Effector CD8-positive, alpha-beta T cell (primary cell): ENCODE data around the gene LMCD1.

Experiments
- DNase-seq: peaks from one replicate; lab custom pipeline; 2025; lab: John Stamatoyannopoulos, UW

Gene LMCD1

DNA sequence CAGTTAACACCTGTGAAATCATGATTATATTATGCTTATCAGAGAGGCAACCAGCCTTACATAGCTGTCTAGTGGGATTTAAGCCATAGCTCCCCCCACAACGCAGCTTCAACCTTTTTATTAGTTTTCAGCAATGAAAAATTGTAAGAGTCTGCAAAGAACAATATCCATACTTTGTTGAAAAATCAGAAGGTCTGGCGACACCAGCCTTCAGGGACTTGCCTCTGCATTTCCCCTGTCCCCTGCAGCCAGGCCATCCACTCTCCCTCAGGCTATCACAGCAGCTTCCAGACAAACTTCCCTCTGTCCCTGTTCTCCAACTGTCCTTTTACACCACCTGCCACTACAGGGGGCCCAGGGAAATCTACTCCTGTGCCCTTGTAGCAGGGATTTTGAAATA, 83.0 kb downstream of the LMCD1 start:
- no peak for DNase-seq

DNA sequence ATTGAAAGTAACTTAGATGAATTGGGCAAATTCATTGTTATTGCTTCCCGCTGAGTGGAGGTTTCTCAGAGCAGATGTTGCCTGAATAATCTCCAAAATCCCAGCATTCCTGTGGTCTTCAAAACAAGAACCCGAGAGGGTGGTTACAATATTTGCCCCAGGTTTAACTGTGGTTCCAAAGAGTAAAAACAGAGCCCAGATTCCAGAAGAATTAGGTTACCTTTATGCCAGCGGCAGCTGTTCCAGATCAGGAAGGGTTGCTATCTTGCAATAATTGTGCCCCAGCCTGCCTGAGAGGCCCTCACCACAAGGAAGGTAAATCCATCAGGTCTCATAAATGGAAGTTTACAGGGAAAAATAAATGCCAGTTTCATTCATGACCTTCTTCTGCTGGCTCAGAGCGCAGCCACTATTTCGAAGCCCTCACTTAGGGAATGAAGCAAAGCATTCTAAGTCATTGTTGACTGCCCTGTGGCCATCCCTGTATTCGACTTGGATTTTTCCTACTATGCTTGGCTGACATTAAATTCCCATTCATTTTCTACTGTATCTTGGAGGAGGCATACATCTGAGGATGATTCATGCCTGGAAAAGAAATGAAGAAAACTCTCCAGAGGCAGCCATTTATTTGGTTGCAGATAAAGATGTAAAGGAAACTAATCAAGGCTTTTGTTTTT, 88.4 kb downstream of the LMCD1 start:
- DNase-seq, result no peak

DNA sequence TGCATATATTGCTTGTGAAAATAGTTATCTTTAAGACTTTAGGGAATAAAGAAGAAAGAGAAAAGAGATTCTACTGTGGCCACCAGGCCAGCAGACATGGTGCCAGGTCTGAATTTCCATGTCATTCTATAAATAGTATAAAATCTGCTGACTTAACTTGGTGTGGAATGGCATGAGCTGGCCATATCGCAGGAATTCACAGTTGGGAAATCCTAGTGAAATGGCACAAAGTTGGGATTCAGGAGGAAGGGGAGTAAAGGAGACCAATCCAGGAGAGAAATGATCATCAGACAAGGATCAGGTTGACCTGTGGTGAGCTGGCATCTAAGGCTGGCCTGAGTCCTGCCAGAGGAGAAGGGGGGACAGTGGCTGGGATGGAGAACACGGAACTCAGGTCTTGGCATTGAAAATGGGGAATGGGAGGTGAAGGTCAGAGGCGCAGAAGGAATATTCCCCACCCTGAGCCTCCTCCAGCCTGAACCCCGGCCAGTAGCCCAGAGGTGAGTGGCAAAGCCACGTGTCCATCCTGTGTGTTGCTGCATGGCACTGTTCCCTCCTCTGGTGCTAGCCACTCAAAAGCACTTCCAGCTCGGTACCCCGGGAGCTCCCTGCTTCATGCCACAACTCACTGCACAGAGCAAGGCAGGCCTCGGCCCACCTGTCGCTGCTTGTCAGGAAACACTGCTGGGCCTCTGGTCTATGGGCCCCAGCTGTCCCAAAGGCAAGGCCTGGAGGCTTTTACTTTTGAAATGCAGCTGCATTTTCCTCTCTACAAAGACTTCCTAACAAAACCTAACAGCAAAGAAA, 91.6 kb downstream of the LMCD1 start:
- DNase-seq, result no peak

DNA sequence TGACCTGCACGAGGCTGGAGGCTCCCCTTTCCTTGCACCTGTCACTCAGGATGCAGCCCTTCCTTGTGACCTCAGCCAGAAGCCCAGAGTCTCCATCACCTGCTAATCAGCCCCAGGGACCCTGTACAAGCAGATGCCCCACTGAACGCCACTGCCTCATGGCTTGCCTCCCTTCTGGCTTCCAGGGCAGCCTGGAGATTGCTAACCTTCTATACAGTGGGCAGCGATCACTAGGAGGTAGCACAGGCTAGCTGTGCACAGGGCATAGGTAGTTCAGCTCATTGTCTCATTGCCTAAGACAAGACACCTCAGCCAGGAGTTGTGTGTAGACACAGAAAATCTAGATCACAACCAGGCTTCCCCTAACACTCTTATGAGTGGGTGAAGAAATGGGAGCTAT, 93.6 kb downstream of the LMCD1 start:
- no peak for DNase-seq

DNA sequence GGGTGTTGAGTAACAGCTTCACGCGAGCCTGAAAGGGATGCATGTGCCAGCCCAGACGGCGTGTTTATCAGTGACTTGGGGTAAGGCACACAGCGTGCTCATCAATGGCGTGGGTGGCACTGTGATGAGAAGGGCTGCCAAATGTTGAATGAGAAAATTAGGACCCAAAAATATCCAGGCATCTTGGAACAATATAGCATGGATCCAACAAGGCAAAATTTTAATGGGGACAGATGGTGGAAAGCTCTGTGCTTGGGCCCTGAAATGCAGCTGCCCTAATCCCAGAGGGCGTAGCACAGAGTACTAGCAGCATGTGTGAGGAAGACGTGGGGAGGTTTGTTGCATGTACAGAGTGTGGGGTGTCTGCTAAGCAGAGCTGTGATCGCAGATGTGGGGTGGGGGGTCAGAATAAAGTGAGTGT, 94.1 kb downstream of the LMCD1 start:
- DNase-seq, result no peak

DNA sequence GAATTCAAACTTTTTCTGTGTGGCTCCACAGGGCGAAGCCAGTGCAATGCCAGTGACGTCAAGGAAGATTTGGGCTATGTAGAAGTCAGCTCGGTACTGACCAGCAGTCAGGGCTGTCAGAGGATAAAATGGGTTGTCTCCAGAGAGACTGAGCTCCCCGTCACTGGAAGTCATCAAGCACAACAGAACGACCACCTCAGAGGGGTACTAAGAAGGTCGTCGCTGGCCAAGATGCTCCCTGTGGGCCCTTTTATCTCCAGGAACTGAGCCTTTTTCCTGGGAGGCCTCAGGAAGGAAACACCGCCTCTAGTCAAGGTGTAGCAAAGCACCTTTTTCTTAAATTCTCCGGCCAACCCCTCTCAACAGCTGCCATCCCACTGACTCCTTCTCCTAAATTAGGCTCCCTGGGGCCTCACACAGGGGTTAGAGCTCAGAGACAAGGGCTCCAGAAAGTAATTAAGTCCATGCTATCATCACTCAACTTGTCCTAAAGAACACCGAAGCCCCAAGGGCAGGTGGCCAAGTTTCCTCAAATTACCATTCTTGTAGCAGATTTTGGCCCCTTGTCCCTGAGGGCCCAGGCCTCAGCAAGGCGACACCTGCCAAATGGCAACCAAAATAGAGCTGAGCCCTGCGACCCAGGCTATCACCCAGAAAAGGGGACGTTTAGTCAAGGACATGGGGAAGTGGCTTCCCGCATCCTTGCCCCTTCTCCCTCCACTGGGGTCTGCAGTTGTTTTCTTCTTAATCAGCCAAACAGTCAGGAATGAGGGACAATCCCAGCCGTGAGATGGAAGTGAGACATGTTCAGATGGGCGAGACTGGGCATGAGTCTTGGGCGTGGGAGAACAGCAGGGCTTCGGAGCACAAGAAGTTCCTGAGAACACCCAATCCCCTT, 94.9 kb downstream of the LMCD1 start:
- DNase-seq, result no peak

DNA sequence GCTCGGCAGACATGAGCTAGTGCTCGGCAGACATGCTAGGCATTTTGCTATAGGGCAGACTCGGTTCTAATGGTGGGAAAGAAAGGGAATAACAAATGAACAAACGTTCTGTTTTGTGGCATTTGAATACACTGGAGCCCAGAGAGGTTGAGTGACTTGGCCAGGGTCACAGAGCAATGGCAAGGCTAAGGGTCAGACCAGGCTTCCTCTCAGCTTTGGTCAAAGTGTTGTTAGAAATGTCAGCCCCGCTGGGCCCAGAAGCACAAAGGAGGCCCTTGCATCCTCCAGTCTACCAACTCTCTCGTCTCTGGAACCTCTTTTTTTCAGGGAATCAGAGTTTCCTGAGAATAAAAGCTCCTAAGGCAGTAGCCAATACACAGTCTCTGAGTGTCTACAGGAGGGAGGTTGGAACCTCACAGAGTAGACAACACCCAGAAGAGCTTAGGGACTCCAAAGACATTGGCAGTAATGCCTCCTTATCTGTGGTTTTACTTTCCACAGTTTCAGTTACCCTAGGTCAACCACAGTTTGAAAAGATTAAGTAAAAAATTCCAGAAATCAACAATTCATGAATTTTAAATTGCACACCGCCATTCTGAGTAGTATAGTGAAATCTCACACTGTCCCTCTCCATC, 95.7 kb downstream of the LMCD1 start:
- no peak for DNase-seq

DNA sequence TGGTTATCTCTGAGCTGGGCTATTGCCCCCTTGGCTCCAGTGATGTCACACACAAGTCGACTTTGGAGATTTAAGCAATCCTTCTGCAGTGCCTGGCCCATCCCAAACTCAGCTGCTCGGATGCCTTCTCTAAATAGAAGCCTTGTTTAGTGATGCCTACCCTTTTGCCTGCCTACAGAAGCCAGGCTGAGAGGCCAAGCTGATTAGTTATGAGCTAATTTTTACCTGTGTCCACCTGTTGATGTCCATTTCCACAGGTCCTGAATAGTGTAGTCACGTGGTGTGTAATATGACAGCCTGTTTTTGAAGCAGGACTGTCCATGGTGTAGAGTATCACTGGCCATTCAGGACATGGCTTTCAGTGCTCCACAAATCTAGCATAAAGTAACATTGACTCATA, 97.5 kb downstream of the LMCD1 start:
- no peak for DNase-seq

DNA sequence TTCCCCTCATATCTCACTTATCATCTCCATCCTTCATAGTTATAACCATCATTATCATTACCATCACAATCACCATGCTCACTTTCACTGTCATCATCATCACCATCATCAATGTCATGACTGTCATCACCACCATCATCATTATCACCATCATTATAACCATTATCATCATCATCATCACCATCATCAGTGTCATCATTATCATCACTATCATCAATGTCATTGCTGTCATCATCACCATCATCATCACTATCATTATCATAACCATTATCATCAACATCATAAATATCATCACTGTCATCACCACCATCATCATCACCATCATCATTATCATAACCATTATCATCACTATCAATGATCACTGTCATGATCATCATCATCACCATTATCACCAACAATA, 98.8 kb downstream of the LMCD1 start:
- no peak for DNase-seq

DNA sequence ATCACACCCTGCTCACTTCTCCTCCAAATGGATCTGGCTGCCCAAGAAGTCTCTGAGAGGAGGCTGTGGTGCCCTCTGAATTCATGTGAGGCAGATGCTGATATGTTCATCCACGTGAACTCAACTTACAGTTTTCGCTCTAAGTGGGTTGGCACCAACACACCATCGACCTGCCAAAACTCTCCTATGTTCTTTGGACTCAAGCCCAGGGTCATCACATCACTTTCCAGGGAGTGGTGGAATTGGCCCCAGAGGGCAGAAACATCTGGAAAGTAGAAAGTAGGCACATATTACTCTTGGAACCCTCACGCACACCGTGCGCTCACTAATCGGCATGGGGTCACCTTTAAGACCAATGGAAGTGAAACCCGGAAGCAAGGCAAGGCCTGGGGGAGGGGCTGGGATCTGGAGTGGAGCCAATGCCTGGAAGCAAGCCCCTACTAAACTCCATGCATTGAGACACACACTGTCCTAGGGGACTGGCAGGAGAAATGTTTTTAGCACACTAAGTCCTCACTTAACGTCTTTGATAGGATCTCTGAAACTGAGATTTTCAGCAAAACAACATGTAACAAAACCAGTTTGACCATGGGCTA, 101.6 kb downstream of the LMCD1 start:
- DNase-seq, result no peak

DNA sequence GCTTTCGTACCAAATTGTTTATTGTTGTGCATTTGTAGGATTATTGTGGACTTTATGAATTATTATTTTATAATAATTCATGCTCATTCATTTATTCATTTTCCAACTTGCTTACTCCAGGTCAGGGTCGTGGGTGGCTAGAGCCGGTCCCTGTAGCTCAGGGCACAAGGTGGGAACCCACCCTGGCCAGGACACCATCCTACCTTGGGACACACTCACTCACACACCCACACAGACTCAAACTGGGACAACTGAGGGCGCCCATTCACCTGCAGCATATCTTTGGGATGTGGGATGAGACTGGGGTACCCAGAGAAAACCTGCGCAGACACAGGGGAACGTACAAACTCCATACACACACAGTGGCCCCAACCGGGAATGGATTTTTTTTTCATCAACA, 102.4 kb downstream of the LMCD1 start:
- no peak for DNase-seq

DNA sequence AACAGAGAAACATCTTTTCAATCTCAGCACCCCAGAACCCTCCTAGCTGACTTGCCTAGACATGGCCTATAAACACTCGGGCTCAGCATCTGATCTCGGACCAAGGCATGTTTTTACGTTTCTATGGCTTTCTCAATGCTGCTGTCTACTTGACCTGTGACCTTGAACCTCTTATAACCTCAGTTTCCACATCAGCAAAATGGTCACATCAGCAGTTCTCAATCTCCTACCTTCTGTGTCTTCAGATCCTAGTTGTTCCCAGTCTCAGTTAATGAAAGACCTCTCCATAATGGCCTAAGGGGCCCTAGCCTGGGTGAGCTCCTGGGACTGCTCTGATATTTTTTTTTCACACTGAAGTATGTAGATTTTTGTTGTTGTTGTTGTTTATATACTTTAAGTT, 103.4 kb downstream of the LMCD1 start:
- no peak for DNase-seq

DNA sequence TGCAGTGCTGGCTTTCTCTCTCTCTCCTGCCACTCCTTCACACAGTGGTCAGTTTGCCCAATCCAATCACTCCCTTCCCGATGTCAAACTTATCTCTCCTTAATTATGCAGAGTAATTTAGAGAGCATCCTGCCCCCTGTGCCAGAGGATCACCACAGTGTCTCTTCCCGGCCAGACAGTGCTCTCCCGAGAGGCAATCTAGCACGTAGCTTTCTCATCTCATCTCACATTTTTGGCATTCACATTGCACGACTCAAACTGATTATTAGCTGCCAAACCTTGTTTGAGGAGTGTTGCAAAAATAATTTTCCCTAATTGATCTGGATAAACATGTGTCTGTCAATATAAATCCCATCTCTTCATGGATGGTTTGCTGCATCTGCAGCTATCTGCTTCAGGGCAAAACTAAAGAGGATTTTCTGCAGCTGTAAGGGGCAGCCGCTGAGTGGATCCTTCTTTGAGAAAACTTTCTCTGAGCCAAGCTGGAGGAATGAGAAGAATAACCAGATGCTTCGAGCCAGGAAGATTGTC, 105.1 kb downstream of the LMCD1 start:
- DNase-seq, result no peak

DNA sequence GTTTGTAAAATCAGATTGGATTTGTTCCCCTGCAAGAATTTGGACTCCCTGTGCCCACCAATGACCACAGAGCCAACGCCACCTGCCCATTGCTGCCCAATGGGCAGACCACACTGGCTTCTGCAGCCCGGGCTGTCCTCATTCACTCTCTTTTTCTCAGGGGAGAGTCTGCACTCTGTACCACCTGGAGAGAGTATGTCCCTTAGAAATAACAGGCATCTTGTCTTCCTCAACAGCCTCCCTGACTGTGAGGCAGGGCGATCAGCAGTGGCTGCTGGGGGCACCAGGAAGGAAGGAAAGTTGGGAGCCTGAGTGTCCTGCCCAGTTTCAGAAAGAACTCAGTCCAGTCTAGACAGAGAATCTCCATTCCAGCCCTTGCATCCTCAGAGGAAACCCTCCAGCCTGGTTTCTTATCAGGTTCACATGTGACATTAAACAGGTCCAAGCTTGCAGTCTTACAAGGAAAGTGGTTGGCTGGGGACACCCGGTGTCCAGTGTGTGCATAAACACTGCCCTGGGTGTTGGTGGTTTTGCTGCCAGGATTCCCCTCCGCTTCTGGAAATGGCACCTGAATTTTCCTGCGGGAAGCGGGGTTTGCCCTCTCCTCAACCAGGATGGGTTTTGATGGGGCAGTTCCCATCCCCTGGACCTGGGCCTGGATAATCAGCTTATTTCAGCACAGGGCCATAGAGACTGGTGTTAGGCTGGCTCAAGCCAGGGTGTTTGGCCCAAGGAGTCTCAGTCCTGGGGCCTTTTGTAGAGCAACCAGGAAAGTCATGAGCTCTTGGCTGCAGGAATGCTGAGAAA, 105.8 kb downstream of the LMCD1 start:
- DNase-seq, result no peak

DNA sequence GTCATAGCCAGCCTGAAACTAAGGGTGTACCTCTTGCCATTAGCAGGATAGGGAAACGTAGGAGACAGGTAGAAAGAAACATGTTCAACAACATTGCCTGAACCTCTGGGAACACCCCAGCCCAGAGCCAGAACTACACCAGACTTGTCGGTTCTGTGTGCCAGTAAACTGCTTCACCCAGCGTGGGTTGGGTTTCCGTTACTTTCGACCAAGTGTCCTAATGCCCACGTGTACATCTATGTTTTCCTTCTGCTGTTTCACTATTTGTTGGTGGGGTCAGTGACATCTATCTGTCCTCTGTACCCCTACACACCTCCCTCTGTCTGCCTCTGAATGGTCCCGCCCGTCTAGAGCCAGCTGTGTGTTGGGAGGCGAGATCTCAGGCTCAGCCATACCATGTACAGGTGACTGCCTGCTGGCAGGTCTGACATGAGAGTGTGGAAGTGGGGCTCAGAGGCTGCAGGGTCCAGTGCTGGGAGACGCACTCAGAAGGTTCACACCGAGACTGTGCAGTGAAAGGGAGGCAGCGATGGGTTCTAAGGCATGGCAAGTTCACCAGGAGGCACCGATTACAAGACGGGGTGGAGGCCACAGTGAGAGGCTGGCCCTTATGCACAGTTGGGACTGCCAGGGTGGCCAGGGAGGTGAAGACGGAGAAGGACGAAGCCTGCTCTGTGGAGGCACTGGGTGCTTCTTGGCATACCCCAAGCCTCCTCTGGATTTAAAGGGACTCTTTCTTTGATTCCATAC, 106.6 kb downstream of the LMCD1 start:
- DNase-seq, result no peak

DNA sequence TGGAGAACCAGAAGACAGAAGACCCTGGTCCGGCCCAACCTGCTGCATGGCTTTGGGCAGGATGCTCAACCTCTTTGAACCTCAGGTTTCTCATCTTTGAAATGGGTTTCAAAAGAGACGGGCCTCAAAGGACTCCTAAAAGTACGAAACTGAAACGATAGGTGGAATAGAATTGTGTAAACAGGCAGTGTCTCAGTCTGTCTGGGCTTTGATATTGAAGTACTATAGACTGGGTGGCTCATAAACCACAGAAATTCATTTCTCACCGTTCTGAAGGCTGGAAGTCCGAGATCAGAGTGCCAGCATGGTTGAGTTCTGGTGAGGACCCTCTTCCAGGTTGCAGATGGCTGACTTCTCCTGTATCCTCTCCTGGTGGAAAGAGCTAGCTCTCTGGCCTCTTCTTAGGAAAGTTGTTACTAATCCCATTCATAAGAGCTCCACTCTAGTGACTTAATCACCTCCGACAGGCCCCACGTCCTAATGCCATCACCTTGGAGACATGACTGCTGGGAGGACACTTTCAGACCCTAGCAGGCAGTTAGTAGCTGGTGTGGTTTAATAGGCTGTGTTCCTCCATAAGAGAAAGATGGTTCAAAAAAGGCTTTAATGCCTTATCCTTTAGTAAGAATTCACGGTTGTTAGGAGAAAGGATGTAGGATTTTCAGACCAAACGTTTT, 107.3 kb downstream of the LMCD1 start:
- DNase-seq, result no peak

DNA sequence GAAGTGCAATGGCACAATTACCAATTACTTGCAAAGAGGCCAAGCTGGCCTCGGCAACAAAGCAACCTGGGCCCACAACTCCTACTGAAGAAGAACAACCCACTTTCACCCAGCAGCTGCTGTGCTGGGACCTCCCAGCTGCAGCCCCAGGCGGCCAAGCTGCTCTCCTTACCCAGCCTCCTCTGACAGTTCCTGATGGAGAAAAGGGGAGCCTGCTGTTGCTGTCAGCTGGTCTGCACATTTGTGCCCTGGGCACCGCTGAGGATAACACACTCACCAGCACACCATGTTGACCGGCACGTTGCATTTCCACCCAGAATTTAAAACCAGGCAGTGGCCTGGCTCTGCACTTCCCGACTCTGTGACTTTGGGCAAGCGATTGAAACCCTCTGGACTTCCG, 109.3 kb downstream of the LMCD1 start:
- DNase-seq, result no peak

DNA sequence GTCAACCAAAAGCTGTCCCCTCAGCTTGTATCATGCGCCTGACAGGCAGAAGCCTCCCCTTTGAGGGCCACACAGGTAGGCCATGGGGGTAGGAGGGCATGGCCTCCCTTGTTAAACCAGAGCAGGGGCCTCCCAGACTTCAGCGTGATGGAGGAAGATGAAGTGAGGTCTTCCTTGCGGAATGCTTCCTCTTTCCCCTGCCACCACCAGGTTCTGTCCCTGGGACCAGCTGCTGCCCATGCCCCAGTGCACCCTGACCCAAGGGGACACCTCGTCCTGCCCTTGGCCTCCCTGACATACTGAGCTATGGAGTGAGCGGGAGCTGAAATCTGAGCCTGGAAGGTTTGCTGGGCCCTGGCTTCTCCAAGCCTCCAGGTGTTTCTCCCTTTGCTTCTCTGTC, 116.3 kb downstream of the LMCD1 start:
- no peak for DNase-seq

DNA sequence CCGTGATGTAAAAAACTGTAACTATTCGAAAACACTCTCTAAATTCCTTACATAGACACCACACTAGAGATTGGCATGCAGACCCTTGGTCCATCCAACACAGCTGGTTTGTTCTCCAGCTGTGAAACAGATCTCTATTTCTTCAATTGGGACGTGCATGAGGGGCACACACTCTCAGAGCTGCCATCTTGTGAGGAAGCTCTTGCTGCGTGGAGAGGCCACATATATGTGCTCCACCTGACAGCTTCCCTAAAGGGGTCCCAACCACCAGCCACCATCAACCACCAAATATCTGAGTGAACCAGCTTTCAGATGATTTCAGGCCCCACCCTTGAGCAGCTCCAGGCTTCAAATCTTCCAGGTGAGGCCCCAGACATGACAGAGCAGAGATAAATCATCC, 117.3 kb downstream of the LMCD1 start:
- no peak for DNase-seq
